GM18909 (cell line): ENCODE results near the gene TBK1.
"Not testable (repeated sequence)": the region's sequence is repeated elsewhere in the genome, so short reads cannot be mapped to it uniquely, and the experiment has no call there.

Source experiments
- ATAC-seq: cut with Tn5 transposase; IDR thresholded peaks from one replicate; pipeline ENCODE4 v1.9.1; 2021; ENCODE audit warnings: mild to moderate bottlenecking; ENCODE audit not compliant: unreplicated experiment, poor library complexity

The TBK1 gene

DNA sequence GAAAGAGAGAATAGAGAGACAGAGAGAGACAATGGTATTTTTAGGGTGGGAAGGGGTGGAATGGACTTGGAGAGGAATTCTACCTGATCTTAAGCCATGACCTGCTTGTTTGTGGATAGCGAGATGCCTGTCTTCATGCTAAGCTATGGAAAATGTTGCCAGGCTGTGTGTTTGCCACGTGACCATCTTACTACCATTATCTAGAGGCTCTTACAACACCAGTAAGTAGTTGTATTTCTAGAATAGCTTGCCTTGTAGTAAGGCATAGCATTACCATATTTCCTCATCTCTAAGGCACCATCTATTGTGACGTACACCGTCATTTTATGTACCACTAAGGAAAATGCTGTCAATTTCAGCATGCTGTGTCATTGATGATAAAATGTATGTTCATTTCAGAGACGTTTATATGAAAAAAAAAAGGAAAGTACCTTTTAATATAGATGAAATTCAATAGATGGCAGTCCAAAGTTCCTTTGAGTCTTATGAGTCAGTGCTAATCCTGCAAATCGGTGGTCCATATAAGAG, 82.8 kb downstream of the TBK1 start:
- ATAC-seq: no peak

DNA sequence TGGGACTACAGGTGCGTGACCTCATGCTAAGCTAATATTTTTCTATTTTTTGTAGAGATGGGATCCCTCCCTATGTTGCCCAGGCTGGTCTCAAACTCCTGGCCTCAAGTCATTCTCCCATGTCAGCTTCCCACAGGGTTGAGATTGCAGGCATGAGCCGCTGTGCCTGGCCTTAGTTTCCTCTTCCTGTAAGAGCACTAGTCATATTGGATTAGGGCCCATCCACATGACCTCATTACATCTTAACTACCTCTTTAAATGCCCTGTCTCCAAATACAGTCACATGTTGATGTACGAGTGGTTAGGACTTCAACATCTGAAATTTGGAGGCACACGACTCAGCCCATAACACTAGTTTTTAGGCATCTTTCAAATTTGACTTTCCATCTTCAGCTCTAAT, 86.2 kb downstream of the TBK1 start:
- ATAC-seq: no peak

DNA sequence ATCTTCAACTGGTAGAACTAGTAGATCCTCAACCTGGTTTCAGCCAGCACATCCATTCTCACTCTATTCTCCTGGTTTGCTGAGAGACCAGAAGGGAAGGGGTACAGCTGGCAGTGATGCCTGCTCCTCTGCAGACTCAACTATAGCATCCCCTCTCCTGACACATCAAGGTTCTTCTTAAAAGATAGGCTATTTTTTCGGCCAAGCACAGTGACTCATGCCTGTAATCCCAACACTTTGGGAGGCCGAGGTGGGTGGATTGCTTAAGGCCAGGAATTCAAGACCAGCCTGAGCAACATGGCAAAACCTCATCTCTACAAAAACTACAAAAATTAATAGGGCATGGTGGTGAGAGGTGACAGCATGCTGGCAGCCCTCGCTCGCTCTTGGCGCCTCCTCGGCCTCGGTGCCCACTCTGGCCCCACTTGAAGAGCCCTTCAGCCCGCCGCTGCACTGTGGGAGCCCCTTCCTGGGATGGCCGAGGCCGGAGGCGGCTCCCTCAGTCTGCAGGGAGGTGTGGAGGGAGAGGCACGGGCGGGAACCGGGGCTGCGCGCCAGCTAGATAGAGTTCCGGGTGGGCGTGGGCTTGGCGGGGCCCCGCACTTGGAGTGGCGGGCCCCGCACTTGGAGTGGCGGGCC, 90.6 kb downstream of the TBK1 start:
- ATAC-seq: not testable (repeated sequence)

DNA sequence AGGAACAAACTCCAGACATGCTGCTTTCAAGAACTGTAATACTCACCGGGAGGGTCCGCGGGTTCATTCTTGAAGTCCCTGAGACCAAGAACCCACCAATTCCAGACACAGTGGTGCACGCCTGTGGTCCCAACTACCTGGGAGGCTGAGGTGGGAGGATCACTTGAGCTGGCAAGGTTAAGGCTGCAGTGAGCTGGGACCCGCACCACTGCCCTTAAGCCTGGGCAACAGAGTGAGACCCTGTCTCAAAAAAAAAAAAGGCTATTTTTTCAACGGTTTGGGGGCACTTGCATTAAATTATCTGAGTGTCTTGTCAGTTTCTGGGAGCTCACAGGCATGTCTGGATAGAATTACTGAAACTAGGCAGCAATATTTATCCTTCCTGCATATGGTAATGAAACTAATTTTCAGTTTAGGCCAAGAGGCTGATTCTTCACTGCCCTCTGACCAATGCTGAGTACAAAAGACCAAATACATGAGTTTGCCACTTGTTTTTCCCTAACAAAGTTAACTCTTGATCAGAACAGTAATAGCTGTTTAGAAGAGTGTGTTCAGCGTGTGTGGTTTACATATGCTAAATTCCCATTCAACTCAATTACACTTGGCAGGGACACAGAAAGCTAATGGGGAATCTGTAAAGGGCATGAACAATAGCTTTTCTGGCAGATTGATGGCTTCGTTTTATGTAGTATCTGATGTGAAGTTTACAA, 92.6 kb downstream of the TBK1 start:
- no peak for ATAC-seq

DNA sequence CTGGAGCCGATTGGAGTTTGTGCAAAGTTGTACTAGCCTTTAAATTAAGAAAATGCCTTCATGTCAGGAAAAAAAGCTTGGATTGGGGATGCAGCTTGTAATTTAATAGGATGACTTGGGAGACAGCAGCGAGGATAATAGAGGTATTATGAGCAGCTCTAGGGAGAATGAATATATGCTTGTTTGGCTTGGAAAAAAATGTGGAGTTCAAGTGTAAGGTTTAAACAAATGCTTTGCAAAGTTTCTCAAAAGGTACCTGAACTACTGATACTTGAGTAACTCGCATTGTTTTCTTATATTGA, 93.1 kb downstream of the TBK1 start:
- ATAC-seq: no peak

DNA sequence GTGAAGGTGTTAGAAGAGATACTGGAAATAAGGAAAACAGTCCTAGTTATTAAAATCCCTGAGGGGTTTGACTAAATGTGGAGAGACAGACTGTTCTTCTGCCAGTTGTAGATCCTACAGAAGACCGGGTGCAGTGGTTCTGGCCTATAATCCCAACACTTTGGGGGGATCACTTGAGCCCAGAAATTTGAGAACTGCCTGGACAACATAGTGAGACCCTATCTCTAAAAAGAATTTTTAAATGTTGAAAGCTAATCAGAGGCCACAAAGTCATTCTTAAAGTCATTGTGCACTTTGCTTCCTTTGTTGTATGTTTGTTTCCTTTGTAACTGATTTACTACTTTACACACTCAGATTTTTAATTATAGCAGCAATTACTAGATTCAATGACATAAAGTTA, 97.2 kb downstream of the TBK1 start:
- ATAC-seq: no peak

DNA sequence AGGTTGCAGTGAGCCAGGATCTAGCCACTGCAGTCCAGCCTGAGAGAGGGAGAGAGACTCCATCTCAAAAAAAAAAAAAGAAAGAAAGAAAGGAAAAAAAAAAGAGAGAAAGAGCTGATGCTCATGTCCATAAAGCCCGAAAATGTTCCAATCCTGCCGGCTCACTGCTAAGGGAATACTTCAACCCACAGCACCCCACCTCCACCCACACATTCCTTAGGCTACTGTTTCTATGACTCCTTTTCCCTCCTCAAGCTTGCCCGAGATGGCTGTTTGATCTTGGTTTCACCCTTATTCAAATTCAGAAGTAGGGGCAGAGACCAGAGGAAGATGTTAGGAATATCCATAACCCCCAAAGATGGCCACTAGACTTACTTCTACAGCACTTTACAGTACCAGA, 98.8 kb downstream of the TBK1 start:
- ATAC-seq: no peak

DNA sequence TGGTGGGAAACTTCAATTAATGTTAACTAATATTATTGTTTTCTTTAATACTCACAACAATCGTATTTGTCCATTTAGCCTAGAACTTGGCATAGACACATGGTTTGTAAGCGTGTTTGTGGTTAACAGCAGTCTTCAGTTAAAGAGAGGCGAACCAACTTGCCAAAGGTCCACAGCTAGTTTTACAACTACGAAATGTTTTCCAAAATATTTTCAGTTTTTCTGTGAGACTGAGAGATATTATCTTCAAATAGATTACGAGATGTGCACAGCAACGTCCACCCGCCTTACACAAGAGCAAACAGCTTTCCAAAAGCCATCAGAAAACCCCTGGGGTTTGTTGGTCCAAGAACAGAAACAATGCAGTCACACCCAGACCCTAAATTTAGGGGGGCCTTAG, 99.8 kb downstream of the TBK1 start:
- no peak for ATAC-seq
